Measurements from ENCODE around the gene IGF2.

IGF2 gene

GRCh38 chr11:2121227-2122130, 17.7 kb downstream of the IGF2 start:
- Mint-ChIP-seq H3K9me3 (no peaks in the 10 kb centered on the region), H3K4me3 (no peak overlapping the region), H3K4me1 (ENCODE audit: low read depth) (no peaks in the 10 kb centered on the region), H3K27me3 (peaks cover 40% of the 10 kb centered on the region), H3K36me3 (ENCODE audit: low read depth) (no peaks in the 10 kb centered on the region), H3K27ac (no peak overlapping the region)
- DNase-seq, result no peak

GRCh38 chr11:2120359-2121100, 18.7 kb downstream of the IGF2 start:
- H3K27me3 Mint-ChIP-seq, result peaks cover 43% of the 10 kb centered on the region
- H3K4me3 Mint-ChIP-seq, result no peak overlapping the region
- H3K9me3 Mint-ChIP-seq, result no peaks in the 10 kb centered on the region
- H3K4me1 Mint-ChIP-seq (ENCODE audit: low read depth), result no peaks in the 10 kb centered on the region
- no peaks in the 10 kb centered on the region for H3K36me3 Mint-ChIP-seq (ENCODE audit: low read depth)
- no peak overlapping the region for H3K27ac Mint-ChIP-seq
- no peak for DNase-seq

DNA sequence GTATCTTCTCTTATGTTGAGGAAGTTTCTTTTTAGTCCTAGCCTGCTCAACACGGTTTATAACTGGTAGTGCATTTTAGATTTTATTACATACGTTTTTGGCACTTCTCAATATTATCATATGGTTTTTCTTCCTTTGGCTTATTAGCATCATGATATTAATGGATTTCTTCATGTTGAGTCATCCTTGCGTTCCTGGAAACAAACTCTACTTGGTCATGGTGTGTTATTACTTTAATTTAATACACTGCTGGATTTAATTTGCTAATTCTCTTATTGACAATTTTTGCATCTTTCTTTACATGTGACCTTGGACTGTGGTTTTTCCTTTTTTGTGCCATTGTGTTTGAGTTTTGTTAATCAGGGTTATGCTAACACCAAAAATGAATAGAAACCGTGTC, 20.5 kb downstream of the IGF2 start:
- Mint-ChIP-seq H3K4me1 (ENCODE audit: low read depth) (no peaks in the 10 kb centered on the region), H3K4me3 (no peak overlapping the region), H3K27me3 (peaks cover 32% of the 10 kb centered on the region), H3K36me3 (ENCODE audit: low read depth) (no peaks in the 10 kb centered on the region), H3K9me3 (no peaks in the 10 kb centered on the region), H3K27ac (no peak overlapping the region)
- DNase-seq, result no peak

- no peak overlapping the region for H3K4me3 Mint-ChIP-seq
- H3K4me1 Mint-ChIP-seq (ENCODE audit: low read depth), result no peaks in the 10 kb centered on the region
- no peaks in the 10 kb centered on the region for H3K36me3 Mint-ChIP-seq (ENCODE audit: low read depth)
- no peaks in the 10 kb centered on the region for H3K9me3 Mint-ChIP-seq
- DNase-seq, result no peak
- no peak overlapping the region for H3K27ac Mint-ChIP-seq
- peaks cover 22% of the 10 kb centered on the region for H3K27me3 Mint-ChIP-seq
These were observed 22.5 kb downstream of the IGF2 start for GRCh38 chr11:2116680-2117079.

GRCh38 chr11:2115308-2115707, 23.9 kb downstream of the IGF2 start:
- Mint-ChIP-seq H3K9me3 (no peaks in the 10 kb centered on the region), H3K27me3 (peaks cover 16% of the 10 kb centered on the region), H3K4me1 (ENCODE audit: low read depth) (no peaks in the 10 kb centered on the region), H3K27ac (no peak overlapping the region), H3K4me3 (no peak overlapping the region), H3K36me3 (ENCODE audit: low read depth) (no peaks in the 10 kb centered on the region)
- peak; percentile 25 for DNase-seq

- Mint-ChIP-seq H3K27me3 (peaks cover 16% of the 10 kb centered on the region), H3K4me3 (no peak overlapping the region), H3K9me3 (no peaks in the 10 kb centered on the region), H3K27ac (no peak overlapping the region), H3K36me3 (ENCODE audit: low read depth) (no peaks in the 10 kb centered on the region), H3K4me1 (ENCODE audit: low read depth) (no peaks in the 10 kb centered on the region)
- DNase-seq, result no peak
These were observed 24.6 kb downstream of the IGF2 start for GRCh38 chr11:2114430-2115241.

DNA sequence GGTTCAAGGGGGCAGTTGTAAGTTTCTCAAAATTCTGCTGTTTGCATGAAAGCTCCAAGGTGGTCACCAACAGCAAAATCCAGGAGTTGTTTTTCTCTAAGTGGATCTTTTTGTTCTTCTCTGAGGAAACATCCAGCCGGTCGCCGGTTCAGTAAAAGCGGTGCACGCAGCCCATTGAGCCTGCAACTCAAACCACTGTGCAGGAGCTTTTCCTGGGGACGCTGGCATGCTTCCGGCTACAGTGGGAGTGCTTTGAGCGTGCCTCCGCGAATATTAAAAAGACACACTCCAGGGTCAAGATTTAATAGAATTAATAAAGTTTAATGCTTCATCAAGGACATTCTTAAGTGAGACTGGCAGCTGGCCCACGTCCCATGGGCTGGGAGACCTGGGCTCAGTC, 25.4 kb downstream of the IGF2 start:
- H3K27me3 Mint-ChIP-seq, result peaks cover 14% of the 10 kb centered on the region
- H3K4me1 Mint-ChIP-seq (ENCODE audit: low read depth), result no peaks in the 10 kb centered on the region
- H3K27ac Mint-ChIP-seq, result no peak overlapping the region
- H3K4me3 Mint-ChIP-seq, result no peak overlapping the region
- no peaks in the 10 kb centered on the region for H3K36me3 Mint-ChIP-seq (ENCODE audit: low read depth)
- DNase-seq, result no peak
- H3K9me3 Mint-ChIP-seq, result no peaks in the 10 kb centered on the region

GRCh38 chr11:2110521-2110920, 28.7 kb downstream of the IGF2 start:
- Mint-ChIP-seq H3K27me3 (peaks cover 10% of the 10 kb centered on the region), H3K4me3 (no peak overlapping the region), H3K27ac (no peak overlapping the region), H3K4me1 (ENCODE audit: low read depth) (no peaks in the 10 kb centered on the region), H3K9me3 (no peaks in the 10 kb centered on the region), H3K36me3 (ENCODE audit: low read depth) (no peaks in the 10 kb centered on the region)
- DNase-seq, result no peak

GRCh38 chr11:2109541-2110019, 29.6 kb downstream of the IGF2 start:
- no peaks in the 10 kb centered on the region for H3K36me3 Mint-ChIP-seq (ENCODE audit: low read depth)
- no peaks in the 10 kb centered on the region for H3K4me1 Mint-ChIP-seq (ENCODE audit: low read depth)
- no peak for DNase-seq
- no peak overlapping the region for H3K4me3 Mint-ChIP-seq
- H3K9me3 Mint-ChIP-seq, result no peaks in the 10 kb centered on the region
- H3K27ac Mint-ChIP-seq, result no peak overlapping the region
- H3K27me3 Mint-ChIP-seq, result peaks cover 10% of the 10 kb centered on the region

- Mint-ChIP-seq H3K27me3 (peaks cover 14% of the 10 kb centered on the region), H3K4me3 (no peak overlapping the region), H3K4me1 (ENCODE audit: low read depth) (no peaks in the 10 kb centered on the region), H3K36me3 (ENCODE audit: low read depth) (no peaks in the 10 kb centered on the region), H3K9me3 (no peaks in the 10 kb centered on the region), H3K27ac (no peak overlapping the region)
- DNase-seq, result no peak
These were observed 30.3 kb downstream of the IGF2 start for GRCh38 chr11:2108675-2109491.

DNA sequence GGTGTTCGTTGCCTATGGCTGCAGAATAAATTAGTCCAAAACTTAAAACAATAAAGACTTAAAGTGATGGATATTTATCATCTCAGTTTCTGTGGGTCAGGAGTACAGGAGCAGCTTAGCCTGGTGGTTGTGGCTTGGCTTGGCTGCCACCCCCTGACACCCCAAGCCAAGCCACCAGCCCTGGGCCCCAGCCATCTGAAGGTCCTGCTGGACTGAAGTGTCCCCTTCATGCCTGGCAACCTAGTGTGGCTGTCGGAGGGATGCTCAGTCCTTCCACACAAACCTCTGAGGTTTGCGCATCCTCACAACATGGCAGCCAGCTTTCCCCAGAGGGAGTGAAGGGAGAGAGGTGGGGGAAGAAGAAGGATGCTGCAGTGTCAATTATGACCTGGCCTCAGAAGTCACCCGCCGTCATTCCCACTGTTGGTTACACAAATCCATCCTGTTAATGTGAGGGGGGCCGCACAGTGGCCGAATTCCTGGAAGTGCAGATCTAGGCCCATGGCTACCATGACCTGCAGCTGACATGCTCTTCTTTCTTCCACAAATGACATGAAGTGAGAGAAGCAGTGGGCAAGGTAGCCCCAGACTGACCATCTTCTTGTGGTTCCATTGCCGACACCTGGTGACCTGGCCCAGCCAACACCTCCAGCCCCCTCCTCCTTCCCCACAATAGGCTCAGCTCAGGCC, 31.1 kb downstream of the IGF2 start:
- no peak overlapping the region for H3K27ac Mint-ChIP-seq
- no peaks in the 10 kb centered on the region for H3K36me3 Mint-ChIP-seq (ENCODE audit: low read depth)
- no peak for DNase-seq
- H3K4me1 Mint-ChIP-seq (ENCODE audit: low read depth), result no peaks in the 10 kb centered on the region
- no peak overlapping the region for H3K4me3 Mint-ChIP-seq
- peaks cover 14% of the 10 kb centered on the region for H3K27me3 Mint-ChIP-seq
- H3K9me3 Mint-ChIP-seq, result no peaks in the 10 kb centered on the region

- Mint-ChIP-seq H3K27me3 (peaks cover 14% of the 10 kb centered on the region), H3K9me3 (no peaks in the 10 kb centered on the region), H3K4me3 (no peak overlapping the region), H3K4me1 (ENCODE audit: low read depth) (no peaks in the 10 kb centered on the region), H3K27ac (no peak overlapping the region), H3K36me3 (ENCODE audit: low read depth) (no peaks in the 10 kb centered on the region)
- DNase-seq, result no peak
These were observed 31.7 kb downstream of the IGF2 start for GRCh38 chr11:2107521-2107920.

DNA sequence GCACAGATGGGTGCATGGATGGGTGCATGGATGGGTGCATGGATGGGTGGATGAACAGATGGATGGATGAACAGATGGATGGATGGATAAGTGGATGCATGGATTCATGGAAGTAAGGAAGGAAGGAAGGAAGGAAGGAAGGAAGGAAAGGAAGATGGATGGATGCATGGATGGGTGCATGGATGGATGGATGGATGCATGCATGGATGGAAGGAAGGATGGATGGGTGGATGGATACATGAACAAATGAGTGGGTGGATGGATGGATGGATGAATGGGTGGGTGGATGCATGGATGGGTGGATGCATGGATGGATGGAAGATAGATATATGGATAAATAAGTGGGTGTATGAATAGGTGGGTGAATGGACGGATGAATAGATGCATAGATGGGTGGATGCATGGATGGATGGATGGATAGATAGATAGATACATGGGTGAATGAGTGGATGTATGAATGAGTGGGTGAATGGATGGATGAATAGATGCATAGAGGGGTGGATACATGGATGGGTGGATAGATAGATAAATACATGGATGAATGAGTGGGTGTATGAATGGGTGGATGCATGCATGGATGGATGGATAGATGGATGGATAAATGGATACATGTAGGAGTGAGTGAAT, 32.5 kb downstream of the IGF2 start:
- DNase-seq, result no peak
- Mint-ChIP-seq H3K27ac (no peak overlapping the region), H3K27me3 (peaks cover 17% of the 10 kb centered on the region), H3K4me1 (ENCODE audit: low read depth) (no peaks in the 10 kb centered on the region), H3K9me3 (no peaks in the 10 kb centered on the region), H3K4me3 (no peak overlapping the region), H3K36me3 (ENCODE audit: low read depth) (no peaks in the 10 kb centered on the region)
